NCI-H446 (cell line): Measurements from ENCODE around the gene ADPRS.

ENCODE experiments used
- DNase-seq, 2 experiments: peaks; one replicate each; lab custom pipeline; 2025; lab: John Stamatoyannopoulos, UW

Gene ADPRS

GRCh38 chr1:36133484-36133883 is 44.8 kb downstream of the ADPRS start:
- peak; percentile 52 to 79 for DNase-seq

- DNase-seq: no peak
Measured at GRCh38 chr1:36134031-36134430, 45.3 kb downstream of the ADPRS start.

GRCh38 chr1:36134505-36135329 is 46.0 kb downstream of the ADPRS start:
- DNase-seq: peak in 1 of 2 experiments; percentile 53

DNA sequence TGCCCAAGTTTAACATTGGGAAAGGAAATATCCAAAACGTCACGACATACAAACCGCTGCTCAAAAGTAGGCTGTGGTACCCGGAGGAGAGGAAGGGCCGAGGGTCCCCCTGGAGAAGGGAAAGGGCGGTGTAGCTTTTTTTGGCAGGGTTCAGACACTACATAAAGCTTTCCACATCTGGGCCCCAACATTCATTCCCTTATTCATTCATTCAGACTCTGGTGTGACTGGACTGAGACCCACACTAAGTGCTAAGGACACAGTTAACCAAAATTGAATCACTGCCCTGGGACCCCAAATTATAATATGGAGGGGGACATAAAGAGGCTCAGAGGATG is 46.6 kb downstream of the ADPRS start:
- DNase-seq: no peak

- DNase-seq: no peak
Measured at GRCh38 chr1:36135796-36136195, 47.1 kb downstream of the ADPRS start.

GRCh38 chr1:36136535-36136934 is 47.8 kb downstream of the ADPRS start:
- DNase-seq: peak; percentile 75 to 87

DNA sequence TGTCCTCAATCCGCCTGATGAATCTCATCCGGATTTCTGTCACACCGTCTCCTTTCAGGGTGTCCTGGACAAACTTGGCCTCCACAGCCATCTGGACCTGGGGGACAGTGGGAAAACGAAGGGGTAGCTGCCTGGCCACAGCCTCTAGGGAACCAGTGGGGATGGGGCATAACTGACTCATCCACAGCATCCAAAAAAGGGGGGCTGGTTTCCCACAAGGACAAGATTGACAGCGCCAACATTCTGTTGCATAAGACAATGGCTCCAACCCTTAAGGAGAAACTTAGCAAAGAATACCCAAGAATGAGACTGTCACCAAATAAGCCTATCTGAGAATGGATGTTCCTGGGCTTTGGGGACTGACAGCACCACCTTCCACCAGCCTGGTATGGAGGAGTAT is 48.5 kb downstream of the ADPRS start:
- DNase-seq: no peak

- DNase-seq: peak; percentile 74 to 92
Measured at GRCh38 chr1:36137776-36138175, 49.1 kb downstream of the ADPRS start.

- DNase-seq: peak in 1 of 2 experiments; percentile 72
Measured at GRCh38 chr1:36139521-36139920, 50.8 kb downstream of the ADPRS start.

DNA sequence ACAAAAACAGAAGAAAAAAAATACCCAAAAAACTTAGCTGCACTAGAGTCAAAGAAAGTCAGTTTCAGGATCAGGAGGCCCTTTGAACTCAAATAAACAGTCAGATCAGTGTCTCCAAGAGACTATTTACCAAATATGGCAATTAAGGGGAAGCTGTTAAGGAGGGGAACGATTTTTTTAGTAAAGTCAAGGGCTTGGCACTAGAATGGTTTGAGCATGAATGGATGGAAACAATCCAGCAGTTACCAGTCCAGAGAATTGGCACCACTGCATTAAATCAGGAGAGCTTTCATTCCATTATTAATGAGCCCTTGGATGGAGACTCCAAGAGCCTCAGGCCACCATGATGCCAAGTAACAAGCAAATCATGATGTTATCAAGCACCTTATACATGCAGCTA is 53.4 kb downstream of the ADPRS start:
- DNase-seq: peak; percentile 96 to 98

GRCh38 chr1:36143424-36143823 is 54.7 kb downstream of the ADPRS start:
- DNase-seq: no peak
